ENCODE measurements around the gene PCDHGA11.
"Not testable (repeated sequence)": the region's sequence is repeated elsewhere in the genome, so short reads cannot be mapped to it uniquely, and the experiment has no call there.

The PCDHGA11 gene

GRCh38 chr5:141431286-141431685 lies 10.4 kb downstream of the PCDHGA11 start:
- DNase-seq (ENCODE audit: low read depth in 2 of 2, low spot score in 1 of 2) = no peak

GRCh38 chr5:141432308-141432707 lies 11.5 kb downstream of the PCDHGA11 start:
- DNase-seq (ENCODE audit: low read depth in 2 of 2, low spot score in 1 of 2) = not testable (repeated sequence)

GRCh38 chr5:141432726-141433125 lies 11.9 kb downstream of the PCDHGA11 start:
- DNase-seq (ENCODE audit: low read depth in 2 of 2, low spot score in 1 of 2) = not testable (repeated sequence)

GRCh38 chr5:141434006-141434405 lies 13.2 kb downstream of the PCDHGA11 start:
- no peak for DNase-seq (ENCODE audit: low read depth in 2 of 2, low spot score in 1 of 2)

GRCh38 chr5:141437221-141437620 lies 16.4 kb downstream of the PCDHGA11 start:
- DNase-seq (ENCODE audit: low read depth in 2 of 2, low spot score in 1 of 2) = no peak

GRCh38 chr5:141439411-141440141 lies 18.7 kb downstream of the PCDHGA11 start:
- no peak for DNase-seq (ENCODE audit: low read depth in 2 of 2, low spot score in 1 of 2)

- DNase-seq (ENCODE audit: low read depth in 2 of 2, low spot score in 1 of 2) = no peak
These were observed 19.5 kb downstream of the PCDHGA11 start for GRCh38 chr5:141440341-141440740.

- DNase-seq (ENCODE audit: low read depth in 2 of 2, low spot score in 1 of 2) = no peak
These were observed 20.8 kb downstream of the PCDHGA11 start for GRCh38 chr5:141441571-141442170.

- no peak for DNase-seq (ENCODE audit: low read depth in 2 of 2, low spot score in 1 of 2)
These were observed 44.5 kb downstream of the PCDHGA11 start for GRCh38 chr5:141465351-141465750.
